ENCODE results near the gene FYN.

- TF ChIP-seq SPI1 (IDR thresholded peaks at IDR 0.05; ENCODE audit: borderline replicate concordance, insufficient read depth, low read depth, low read length), result no peak
- no peak for TF ChIP-seq TCF3 (IDR thresholded peaks at IDR 0.05; ENCODE audit: borderline replicate concordance, insufficient read depth, low read depth, low read length)
- TF ChIP-seq POLR2A (IDR thresholded peaks at IDR 0.05; ENCODE audit: low read depth, low read length), result no peak
- TF ChIP-seq SREBF2 (IDR thresholded peaks at IDR 0.05; ENCODE audit: low read length), result no peak
- TF ChIP-seq CHD1 (IDR thresholded peaks at IDR 0.05; ENCODE audit: low read depth, low read length), result no peak
- no peak for TF ChIP-seq TAF1 (IDR thresholded peaks at IDR 0.05; ENCODE audit: borderline replicate concordance, low read depth, low read length)
- TF ChIP-seq JUND (IDR thresholded peaks at IDR 0.05; ENCODE audit: low read depth, low read length), result no peak
Measured at GRCh38 chr6:111806561-111807497, 66.4 kb downstream of the FYN start.
